ENCODE data around the gene SLC12A9. TPM values are rescaled to one million over a fixed set of nuclear protein-coding genes. Genes with fewer than 3 reads are reported as not detected.
A peak's percentile ranks its signal among the peaks of the same experiment; 100 is the strongest.

Gene SLC12A9
- total and polyA plus RNA-seq, 2 experiments from 2014 or later, result 10.3 to 39.9 TPM

DNA sequence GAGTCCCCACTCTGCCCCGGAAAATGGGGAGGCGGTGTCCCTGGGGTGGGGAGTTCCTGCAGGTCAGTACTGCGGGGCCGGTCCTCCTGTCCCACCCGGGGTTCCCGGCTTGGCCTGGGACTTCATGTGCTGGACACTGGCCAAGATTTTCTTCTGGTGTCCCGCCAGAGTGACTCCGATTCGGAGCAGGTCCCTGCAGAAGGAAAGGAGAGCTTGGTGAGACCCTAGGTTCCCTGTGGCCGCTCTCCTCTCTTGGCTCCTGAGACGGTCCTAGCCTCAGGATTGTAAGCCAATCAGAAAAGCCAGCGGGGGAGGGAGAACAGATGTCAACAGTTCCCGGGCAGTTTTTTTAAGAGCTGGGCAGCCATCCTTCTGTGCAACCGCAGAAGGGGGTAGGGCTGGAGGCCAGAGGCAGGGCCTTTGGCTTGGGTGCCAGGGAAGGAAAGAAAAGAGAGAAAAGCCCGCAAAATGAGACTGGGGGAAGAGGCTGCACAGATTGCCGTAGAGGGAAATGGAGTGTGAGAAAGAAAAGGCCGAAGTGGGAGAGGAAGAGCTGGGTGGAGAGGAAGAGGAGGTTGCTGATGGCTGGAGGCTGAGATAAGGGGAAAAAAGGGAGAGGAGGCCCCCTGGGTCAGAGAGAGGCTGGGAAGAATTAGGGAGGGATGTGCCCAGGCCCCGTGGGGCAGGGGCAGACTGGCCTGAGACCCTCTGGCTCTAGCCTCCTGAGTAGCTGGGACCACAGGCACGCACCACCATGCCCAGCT lies 48.9 kb upstream of the SLC12A9 start:
- peak; percentile 87 for DNase-seq (ENCODE audit: low spot score)
- peaks cover 10% of the 10 kb centered on the region for H4K20me1 ChIP-seq (replicated peaks; ENCODE audit: insufficient read depth)
- Mint-ChIP-seq H3K9me3 (no peaks in the 10 kb centered on the region), H3K4me3 (peak overlapping the region; percentile 24; the same call in 1 of the 3 replicates), H3K36me3 (ENCODE audit: low read depth) (peaks cover 68% of the 10 kb centered on the region), H3K27ac (peak overlapping the region; percentile 80; the same call in 1 of the 2 replicates), H3K4me1 (peaks cover 16% of the 10 kb centered on the region), H3K27me3 (ENCODE audit: insufficient read depth, low read depth, poor library complexity) (peaks cover 32% of the 10 kb centered on the region)
- TF ChIP-seq, protein P1, sequence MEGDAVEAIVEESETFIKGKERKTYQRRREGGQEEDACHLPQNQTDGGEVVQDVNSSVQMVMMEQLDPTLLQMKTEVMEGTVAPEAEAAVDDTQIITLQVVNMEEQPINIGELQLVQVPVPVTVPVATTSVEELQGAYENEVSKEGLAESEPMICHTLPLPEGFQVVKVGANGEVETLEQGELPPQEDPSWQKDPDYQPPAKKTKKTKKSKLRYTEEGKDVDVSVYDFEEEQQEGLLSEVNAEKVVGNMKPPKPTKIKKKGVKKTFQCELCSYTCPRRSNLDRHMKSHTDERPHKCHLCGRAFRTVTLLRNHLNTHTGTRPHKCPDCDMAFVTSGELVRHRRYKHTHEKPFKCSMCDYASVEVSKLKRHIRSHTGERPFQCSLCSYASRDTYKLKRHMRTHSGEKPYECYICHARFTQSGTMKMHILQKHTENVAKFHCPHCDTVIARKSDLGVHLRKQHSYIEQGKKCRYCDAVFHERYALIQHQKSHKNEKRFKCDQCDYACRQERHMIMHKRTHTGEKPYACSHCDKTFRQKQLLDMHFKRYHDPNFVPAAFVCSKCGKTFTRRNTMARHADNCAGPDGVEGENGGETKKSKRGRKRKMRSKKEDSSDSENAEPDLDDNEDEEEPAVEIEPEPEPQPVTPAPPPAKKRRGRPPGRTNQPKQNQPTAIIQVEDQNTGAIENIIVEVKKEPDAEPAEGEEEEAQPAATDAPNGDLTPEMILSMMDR (conservative IDR thresholded peaks at IDR 0.05; ENCODE audit: low read depth in 2 of 2), result no peak
- peak; percentile 79 for TF ChIP-seq CREB1 (CRISPR knock-in tag; IDR thresholded peaks at IDR 0.05; ENCODE audit: low read depth)
- ATAC-seq, result peak; percentile 56
- no peaks in the 10 kb centered on the region for H3K27me3 ChIP-seq (ENCODE audit: insufficient read depth)
- no peak overlapping the region for H2AFZ ChIP-seq
- no peak overlapping the region for H3K4me2 ChIP-seq
- H3F3A ChIP-seq (replicated peaks; ENCODE audit: low read depth), result peaks cover 25% of the 10 kb centered on the region
- no peaks in the 10 kb centered on the region; the same call in 1 of the 2 replicates for H3K79me2 ChIP-seq (replicated peaks; ENCODE audit: insufficient read depth)
- H3K9me2 ChIP-seq (ENCODE audit: insufficient read depth), result no peaks in the 10 kb centered on the region
- H3K36me3 ChIP-seq (ENCODE audit: insufficient read depth), result peaks cover 36% of the 10 kb centered on the region
- H3K4me1 ChIP-seq (ENCODE audit: insufficient read depth), result peaks cover 2% of the 10 kb centered on the region; the same call in 1 of the 2 replicates
- H3K27ac ChIP-seq (ENCODE audit: low read depth), result peak overlapping the region; percentile 47; the same call in 1 of the 2 replicates
- no peak overlapping the region for H3K4me3 ChIP-seq

GRCh38 chr7:100804681-100805431 lies 47.7 kb upstream of the SLC12A9 start:
- no peak for DNase-seq (ENCODE audit: low spot score)
- TF ChIP-seq, protein P2, sequence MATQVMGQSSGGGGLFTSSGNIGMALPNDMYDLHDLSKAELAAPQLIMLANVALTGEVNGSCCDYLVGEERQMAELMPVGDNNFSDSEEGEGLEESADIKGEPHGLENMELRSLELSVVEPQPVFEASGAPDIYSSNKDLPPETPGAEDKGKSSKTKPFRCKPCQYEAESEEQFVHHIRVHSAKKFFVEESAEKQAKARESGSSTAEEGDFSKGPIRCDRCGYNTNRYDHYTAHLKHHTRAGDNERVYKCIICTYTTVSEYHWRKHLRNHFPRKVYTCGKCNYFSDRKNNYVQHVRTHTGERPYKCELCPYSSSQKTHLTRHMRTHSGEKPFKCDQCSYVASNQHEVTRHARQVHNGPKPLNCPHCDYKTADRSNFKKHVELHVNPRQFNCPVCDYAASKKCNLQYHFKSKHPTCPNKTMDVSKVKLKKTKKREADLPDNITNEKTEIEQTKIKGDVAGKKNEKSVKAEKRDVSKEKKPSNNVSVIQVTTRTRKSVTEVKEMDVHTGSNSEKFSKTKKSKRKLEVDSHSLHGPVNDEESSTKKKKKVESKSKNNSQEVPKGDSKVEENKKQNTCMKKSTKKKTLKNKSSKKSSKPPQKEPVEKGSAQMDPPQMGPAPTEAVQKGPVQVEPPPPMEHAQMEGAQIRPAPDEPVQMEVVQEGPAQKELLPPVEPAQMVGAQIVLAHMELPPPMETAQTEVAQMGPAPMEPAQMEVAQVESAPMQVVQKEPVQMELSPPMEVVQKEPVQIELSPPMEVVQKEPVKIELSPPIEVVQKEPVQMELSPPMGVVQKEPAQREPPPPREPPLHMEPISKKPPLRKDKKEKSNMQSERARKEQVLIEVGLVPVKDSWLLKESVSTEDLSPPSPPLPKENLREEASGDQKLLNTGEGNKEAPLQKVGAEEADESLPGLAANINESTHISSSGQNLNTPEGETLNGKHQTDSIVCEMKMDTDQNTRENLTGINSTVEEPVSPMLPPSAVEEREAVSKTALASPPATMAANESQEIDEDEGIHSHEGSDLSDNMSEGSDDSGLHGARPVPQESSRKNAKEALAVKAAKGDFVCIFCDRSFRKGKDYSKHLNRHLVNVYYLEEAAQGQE (IDR thresholded peaks at IDR 0.05; ENCODE audit: unreplicated experiment), result no peak
- TF ChIP-seq, protein P3, sequence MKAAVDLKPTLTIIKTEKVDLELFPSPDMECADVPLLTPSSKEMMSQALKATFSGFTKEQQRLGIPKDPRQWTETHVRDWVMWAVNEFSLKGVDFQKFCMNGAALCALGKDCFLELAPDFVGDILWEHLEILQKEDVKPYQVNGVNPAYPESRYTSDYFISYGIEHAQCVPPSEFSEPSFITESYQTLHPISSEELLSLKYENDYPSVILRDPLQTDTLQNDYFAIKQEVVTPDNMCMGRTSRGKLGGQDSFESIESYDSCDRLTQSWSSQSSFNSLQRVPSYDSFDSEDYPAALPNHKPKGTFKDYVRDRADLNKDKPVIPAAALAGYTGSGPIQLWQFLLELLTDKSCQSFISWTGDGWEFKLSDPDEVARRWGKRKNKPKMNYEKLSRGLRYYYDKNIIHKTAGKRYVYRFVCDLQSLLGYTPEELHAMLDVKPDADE (IDR thresholded peaks at IDR 0.05), result no peak
- TF ChIP-seq ZNF331 (CRISPR knock-in tag; IDR thresholded peaks at IDR 0.05; ENCODE audit: low read depth), result no peak
- no peak for TF ChIP-seq EZH2phosphoT487 (IDR thresholded peaks at IDR 0.05; ENCODE audit: unreplicated experiment)
- TF ChIP-seq ZNF114 (CRISPR knock-in tag; IDR thresholded peaks at IDR 0.05), result no peak
- no peak for TF ChIP-seq CREB1 (CRISPR knock-in tag; IDR thresholded peaks at IDR 0.05; ENCODE audit: low read depth)
- no peak for TF ChIP-seq STAT1 (IDR thresholded peaks at IDR 0.05; ENCODE audit: unreplicated experiment)
- TF ChIP-seq POLR2AphosphoS5 (IDR thresholded peaks at IDR 0.05; ENCODE audit: low read depth), result no peak
- no peak for TF ChIP-seq NANOG (IDR thresholded peaks at IDR 0.05; ENCODE audit: borderline replicate concordance)
- TF ChIP-seq, protein P1 (conservative IDR thresholded peaks at IDR 0.05; ENCODE audit: low read depth in 2 of 2), result no peak

More at GRCh38 chr7:100804681-100805431, 47.7 kb upstream of the SLC12A9 start:
- no peak overlapping the region for H3K4me3 Mint-ChIP-seq
- Histone ChIP-seq H3K9me2 (ENCODE audit: insufficient read depth) (no peaks in the 10 kb centered on the region), H3K79me2 (replicated peaks; ENCODE audit: insufficient read depth) (peaks cover 4% of the 10 kb centered on the region; the same call in 1 of the 2 replicates), H3K36me3 (ENCODE audit: insufficient read depth) (peaks cover 43% of the 10 kb centered on the region), H3K4me3 (no peak overlapping the region), H3K27ac (ENCODE audit: low read depth) (peak overlapping the region; percentile 47; the same call in 1 of the 2 replicates), H3K27me3 (ENCODE audit: insufficient read depth) (no peaks in the 10 kb centered on the region), H4K20me1 (replicated peaks; ENCODE audit: insufficient read depth) (peaks cover 17% of the 10 kb centered on the region), H2AFZ (no peak overlapping the region), H3K4me1 (ENCODE audit: insufficient read depth) (no peaks in the 10 kb centered on the region; the same call in 1 of the 2 replicates), H3K4me2 (no peak overlapping the region), H3F3A (replicated peaks; ENCODE audit: low read depth) (peaks cover 28% of the 10 kb centered on the region)
- peak overlapping the region; percentile 48; the same call in 1 of the 2 replicates for H3K27ac Mint-ChIP-seq
- peaks cover 80% of the 10 kb centered on the region for H3K36me3 Mint-ChIP-seq (ENCODE audit: low read depth)
- H3K4me1 Mint-ChIP-seq, result peaks cover 16% of the 10 kb centered on the region
- no peaks in the 10 kb centered on the region for H3K9me3 Mint-ChIP-seq
- ATAC-seq, result no peak
- H3K27me3 Mint-ChIP-seq (ENCODE audit: insufficient read depth, low read depth, poor library complexity), result peaks cover 38% of the 10 kb centered on the region

All from GM23338 (cell line).